Kidney capillary endothelial cell (primary cell): ENCODE data around the gene ADAMTSL1.
A peak's percentile ranks its signal among the peaks of the same experiment; 100 is the strongest.

Experiments
- DNase-seq: peaks from one replicate; pipeline ENCODE4 v3.0.0-alpha.2; 2018; ENCODE audit warnings: low spot score

ADAMTSL1 gene

GRCh38 chr9:18461496-18461895 is 12.5 kb upstream of the ADAMTSL1 start:
- no peak for DNase-seq

DNA sequence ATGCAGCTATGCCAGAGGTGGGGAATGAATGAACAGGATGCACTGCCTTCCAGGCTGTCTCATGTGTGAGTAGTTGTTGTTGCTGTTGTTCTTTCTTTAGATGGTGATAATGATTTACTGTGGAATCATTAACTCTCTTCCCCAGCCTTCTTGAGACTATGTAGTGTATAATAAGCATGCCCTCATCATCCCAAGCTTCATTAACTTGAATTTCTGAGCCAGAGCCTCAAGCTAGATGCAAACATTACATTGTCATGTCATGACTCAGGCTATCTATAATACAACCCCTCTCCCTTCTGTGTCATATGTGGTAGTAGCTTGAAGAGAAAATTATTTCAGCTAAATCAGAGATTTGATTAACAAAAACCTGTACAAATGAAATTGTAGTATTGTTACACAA is 10.0 kb upstream of the ADAMTSL1 start:
- peak; percentile 30 for DNase-seq

DNA sequence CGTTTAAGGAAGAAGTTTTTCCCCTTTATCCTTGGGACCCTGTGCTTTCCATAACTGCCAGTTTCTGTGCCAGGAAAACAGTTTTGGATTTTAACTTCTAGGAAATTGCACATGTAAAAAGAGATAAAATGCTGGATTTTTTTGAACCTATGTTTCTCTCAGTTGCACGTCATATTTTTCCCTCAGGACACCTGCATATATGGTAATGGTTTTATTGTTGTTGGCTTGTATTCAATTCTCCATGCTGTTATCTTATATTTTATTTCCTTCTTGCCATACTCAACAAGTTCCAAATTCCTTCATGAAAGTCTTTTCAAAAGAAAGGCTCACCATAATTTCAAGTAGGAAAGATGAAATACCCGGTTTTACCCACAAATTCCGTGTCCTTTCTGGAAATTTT is 7.9 kb upstream of the ADAMTSL1 start:
- no peak for DNase-seq

GRCh38 chr9:18467696-18468095 is 6.3 kb upstream of the ADAMTSL1 start:
- DNase-seq = no peak

- DNase-seq = no peak
Observed at GRCh38 chr9:18472435-18472834, 1.5 kb upstream of the ADAMTSL1 start.

DNA sequence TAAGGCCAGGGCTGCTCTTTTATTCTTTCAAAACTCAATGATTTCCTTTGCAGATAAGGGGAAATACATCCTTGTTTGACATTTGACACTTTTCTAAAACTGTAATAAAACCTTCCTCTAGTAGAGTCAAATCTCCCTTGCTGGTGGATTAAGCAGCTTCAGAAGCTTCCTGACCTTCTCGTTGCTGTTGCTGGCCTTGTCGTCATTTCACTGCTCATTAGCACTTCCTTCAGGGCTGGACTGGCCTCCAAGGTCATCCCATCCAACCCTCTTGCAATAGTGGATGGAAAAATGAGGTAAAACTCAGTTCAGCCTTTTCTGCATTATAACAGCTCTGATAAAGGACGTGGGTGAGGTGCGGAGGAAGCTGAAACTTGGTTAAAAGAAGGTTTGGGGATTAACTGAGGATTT is 1.1 kb upstream of the ADAMTSL1 start:
- DNase-seq = no peak

DNA sequence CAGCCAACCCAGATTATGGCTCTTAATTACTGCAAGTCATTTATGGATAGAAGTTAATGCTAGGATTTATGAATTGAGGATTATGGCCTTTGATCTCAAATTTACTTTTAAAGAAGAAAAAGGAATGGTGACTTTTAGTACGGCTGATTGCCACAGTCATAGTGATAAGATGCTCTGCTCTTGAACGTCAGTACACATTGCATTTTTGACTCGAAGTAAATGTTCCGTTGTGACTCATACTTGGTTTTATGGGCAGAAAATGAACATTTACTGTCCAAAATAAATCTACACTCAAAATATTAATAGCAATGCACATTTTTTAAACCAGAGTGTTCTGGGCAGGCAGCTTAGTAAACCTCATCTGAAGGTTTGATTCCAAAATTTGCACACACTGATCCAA is 830 bp downstream of the ADAMTSL1 start:
- peak; percentile 38 for DNase-seq

GRCh38 chr9:18477121-18477660 is 3.2 kb downstream of the ADAMTSL1 start:
- DNase-seq = no peak

DNA sequence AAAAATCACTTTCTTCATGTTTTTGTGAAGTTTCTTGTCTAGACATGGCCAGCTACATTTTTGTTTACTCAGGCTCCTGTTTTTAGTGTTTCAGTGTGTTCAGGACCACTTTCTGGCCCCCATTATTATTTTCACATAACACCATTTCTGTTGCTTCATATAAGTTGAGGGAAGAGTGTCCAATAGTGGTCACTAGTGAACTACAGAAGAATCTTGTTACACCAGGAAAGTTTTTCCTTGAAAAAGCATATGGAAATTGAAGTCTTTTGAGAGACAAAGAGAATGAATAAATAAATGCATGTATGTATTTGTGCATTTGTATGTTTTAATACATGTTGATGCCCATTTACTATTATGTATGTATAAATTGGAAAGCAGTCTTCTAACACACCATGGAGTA is 3.8 kb downstream of the ADAMTSL1 start:
- no peak for DNase-seq

DNA sequence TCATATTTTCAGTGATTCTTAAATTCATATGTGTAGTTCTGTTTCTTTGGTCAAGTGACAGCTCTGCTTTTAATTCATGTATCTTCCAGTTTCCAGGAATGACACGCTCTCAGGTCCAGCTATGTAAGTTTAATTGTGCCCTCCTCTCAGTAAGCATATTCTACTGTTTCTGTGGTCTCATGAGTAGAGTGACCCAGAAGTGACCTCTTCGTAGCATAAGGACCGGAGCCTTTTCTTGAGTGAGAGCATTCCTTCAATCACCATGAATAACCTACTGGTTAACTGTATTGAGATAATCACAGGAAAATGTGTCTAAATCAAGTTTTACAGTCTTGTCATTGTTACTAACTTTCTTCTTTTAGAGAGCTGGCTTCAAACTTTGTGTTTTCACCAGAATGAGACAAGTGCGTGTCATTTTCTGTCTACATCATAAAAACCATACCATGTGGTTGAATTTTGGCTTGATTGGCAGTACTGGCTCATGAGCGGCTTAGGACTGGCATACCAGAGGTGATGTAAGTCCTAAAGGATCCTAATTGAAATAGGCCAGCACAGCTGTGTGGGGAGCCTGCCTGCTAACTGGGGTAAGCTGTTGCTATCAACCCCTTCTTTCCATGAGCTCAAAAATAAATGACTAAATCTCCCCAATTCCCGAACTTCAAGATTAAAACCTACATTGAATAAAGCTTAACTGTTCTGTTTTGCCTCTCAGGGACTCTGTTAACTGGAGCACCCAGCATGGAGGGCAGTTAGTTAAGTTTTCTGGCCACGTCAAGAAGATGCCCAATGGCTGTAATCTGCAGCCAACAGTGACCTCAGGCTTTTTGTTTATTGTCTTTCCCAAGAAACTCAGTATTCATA is 4.8 kb downstream of the ADAMTSL1 start:
- no peak for DNase-seq

DNA sequence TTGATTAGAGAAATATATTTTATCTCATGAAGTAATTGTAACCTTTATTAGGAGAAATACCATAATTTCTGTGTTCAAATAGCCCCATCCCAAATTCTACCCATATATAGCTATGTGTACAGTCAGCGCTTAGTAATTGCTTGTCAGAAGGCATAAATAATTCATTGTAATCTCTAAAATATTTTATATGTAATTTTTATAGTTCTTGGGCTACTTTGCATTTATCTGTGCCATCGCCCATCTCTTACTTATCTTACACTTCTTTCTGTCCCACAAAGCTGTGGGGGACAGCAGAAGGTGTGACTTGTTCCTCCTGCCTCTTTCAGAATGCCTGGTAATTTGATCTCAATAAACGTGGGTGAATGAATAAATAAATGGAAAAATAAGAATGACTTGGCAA is 5.5 kb downstream of the ADAMTSL1 start:
- DNase-seq = no peak

DNA sequence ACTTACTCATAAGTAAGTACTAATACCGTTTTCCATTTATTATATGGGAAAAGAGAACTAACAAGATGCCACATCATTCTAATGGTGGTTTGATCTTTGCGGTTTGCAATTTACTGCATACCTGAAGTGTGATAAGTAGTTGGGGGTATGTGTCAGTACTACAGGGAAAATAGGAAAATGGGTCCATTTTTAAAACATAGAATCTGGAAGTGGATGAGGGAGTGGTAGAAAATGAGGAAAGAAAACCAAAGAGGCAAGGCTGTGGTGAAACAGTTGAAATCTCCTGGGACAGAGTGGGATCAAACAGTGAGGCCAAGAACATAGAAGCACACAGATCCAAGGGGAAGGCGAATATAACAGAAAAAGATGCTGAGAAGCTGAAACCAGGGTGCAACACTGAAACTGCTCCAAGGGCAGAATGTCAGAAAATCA is 6.7 kb downstream of the ADAMTSL1 start:
- no peak for DNase-seq

DNA sequence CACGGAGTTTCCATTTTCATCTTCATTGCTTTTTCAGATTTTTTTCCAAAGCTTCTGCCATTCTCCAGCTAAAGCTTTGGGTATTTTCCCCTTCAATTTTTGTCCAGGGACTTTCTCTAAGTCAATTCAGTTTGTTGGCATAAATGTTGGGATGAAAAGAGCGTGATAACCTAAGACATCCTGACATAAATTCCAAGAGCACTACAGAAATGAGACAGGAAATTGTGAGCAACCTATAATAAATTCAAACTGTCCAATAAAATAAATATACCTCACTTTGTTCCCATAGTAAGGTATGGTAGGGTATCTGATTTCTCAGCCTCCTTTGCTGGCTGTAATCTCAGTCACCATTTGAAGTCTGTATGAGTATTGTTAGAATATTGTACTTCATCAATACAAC is 8.4 kb downstream of the ADAMTSL1 start:
- no peak for DNase-seq

GRCh38 chr9:18485714-18486113 is 11.8 kb downstream of the ADAMTSL1 start:
- no peak for DNase-seq

- DNase-seq = no peak
Observed at GRCh38 chr9:18487611-18488010, 13.7 kb downstream of the ADAMTSL1 start.

DNA sequence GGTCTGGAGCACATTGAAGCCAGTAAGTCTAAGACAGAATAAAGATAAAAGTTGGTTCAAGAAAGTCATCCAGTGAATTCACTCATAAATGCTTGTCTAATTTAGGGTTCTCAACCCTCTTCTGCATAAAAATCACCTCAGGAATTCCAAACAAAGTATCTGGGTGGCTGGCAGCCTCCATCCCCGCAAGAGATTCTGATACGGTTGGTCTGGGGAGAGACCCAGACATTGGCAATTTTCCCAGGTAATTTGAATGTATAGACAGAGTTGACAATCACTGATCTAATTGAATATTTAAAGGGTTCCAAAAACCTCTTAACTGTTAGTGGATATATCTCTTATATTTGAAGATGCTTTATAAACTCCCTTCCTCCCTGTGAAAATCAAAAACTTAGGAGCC is 14.9 kb downstream of the ADAMTSL1 start:
- DNase-seq = no peak

GRCh38 chr9:18489861-18490260 is 15.9 kb downstream of the ADAMTSL1 start:
- no peak for DNase-seq

GRCh38 chr9:18490641-18491370 is 16.9 kb downstream of the ADAMTSL1 start:
- DNase-seq = peak; percentile 99

DNA sequence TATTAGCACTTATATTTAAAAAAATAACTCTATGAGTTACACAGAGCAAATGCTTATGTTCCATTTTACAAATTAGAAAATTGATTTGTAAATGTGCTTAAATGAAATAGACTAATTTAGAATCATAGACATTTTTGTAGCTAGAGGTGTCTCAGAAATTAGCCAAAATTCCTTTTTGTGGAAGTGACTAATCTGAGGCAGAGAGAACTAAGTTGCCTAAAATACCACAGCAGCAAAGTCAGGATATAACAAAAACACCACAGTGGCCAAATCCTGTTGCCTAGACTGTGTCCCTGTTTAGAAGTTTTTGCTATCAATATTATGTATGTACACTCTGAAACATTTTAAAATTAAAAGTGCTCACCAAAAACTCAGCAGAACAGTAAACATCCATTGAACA is 18.7 kb downstream of the ADAMTSL1 start:
- DNase-seq = peak; percentile 69

- DNase-seq = no peak
Observed at GRCh38 chr9:18493451-18493993, 19.6 kb downstream of the ADAMTSL1 start.

GRCh38 chr9:18495065-18495464 is 21.1 kb downstream of the ADAMTSL1 start:
- no peak for DNase-seq

DNA sequence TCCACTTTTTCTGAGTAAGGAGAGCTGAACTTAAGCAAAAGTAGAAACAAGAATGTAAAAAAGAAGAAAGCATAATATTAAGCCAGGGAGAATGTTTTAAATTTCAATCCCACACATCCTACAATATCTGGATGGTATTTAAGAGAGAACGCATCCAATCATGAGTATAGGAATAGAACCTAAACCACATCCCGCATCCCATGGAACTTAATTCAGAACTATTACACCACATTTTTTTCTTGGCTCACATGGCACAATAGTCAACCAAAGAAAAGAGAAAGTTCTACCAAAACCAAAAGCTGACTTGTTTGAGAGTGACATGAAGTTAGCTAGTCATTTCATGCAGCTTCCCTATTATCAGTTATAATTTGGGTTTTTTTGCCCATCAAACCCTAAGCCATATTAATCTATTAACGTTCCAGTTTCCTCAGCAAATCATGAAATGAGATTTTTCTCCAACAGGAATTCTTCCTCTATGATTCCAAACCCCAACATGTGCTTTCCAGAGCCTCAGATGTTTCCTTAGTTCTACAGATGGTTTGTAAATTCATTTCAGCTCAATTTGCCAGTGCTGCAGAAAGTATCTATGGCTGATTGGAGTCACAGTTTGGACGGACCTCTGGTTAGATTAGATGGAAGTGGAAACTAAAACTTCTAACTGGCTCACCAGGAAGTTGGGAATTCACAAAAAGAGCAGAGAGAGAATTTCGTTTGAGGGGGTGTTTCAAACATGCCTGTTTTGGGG is 22.5 kb downstream of the ADAMTSL1 start:
- DNase-seq = no peak
